SH-SY5Y (cell line): ENCODE data around the gene SLC2A13.

ENCODE experiments used
- GATA2 ChIP-seq: IDR thresholded peaks from 2 replicates; pipeline ENCODE4 v1.6.1; 2011; ENCODE audit warnings: mild to moderate bottlenecking, low read depth, low read length
- GATA3 ChIP-seq: IDR thresholded peaks from 2 replicates; pipeline ENCODE4 v1.6.1; 2011; ENCODE audit warnings: low read depth, mild to moderate bottlenecking, low read length, moderate library complexity

- TF ChIP-seq GATA2 (no peak), GATA3 (no peak)
Observed at GRCh38 chr12:39959031-39959430, 146.8 kb downstream of the SLC2A13 start.
